ENCODE data around the gene LRP10. TPM values are rescaled to one million over a fixed set of nuclear protein-coding genes. Genes with fewer than 3 reads are reported as not detected.

The LRP10 gene
- total and polyA plus RNA-seq, 2 experiments from 2014 or later, result 56.2 to 117 TPM

DNA sequence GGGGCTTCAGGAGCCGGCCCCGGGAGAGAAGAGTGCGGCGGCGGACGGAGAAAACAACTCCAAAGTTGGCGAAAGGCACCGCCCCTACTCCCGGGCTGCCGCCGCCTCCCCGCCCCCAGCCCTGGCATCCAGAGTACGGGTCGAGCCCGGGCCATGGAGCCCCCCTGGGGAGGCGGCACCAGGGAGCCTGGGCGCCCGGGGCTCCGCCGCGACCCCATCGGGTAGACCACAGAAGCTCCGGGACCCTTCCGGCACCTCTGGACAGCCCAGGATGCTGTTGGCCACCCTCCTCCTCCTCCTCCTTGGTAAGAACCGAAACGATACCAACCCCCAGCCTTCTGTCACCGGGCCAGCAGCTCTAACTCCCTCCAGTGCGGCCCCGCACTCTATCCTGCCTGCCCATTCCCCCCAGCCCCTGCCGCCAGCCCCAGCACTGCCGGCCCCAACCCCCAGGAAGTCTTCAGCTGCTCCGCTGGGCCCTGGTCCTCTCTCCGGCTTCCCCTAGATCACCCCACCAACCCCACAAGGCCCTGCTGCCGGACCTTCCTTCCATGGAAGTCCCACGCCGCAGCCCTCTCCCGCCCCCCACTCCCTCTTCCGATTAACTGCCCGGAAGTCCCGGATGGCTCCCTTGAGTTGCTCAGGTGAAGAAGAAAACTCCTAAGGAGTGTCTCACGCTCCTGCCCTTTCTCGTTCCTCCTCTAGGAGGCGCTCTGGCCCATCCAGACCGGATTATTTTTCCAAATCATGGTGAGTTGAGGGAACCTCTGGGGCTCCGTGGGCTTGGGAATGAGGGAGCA lies 693 bp downstream of the LRP10 start:
- Histone ChIP-seq H3K4me1 (ENCODE audit: insufficient read depth) (peaks cover 15% of the 10 kb centered on the region), H3K79me2 (peaks cover 22% of the 10 kb centered on the region), H4K20me1 (ENCODE audit: insufficient read depth, poor library complexity, severe bottlenecking) (no peaks in the 10 kb centered on the region), H3K4me3 (peak overlapping the region; percentile 76), H3K9me2 (replicated peaks; ENCODE audit: insufficient read depth) (no peaks in the 10 kb centered on the region), H3K4me2 (peak overlapping the region; percentile 79), H3K9me3 (ENCODE audit: low read depth) (no peaks in the 10 kb centered on the region), H3K36me3 (replicated peaks; ENCODE audit: insufficient read depth, low read depth) (no peaks in the 10 kb centered on the region), H3K27me3 (no peaks in the 10 kb centered on the region), H2AFZ (peak overlapping the region; percentile 57), H3K27ac (peak overlapping the region; percentile 100)
- peak; percentile 92 for DNase-seq (ENCODE audit: low spot score)
- TF ChIP-seq EZH2phosphoT487 (IDR thresholded peaks at IDR 0.05; ENCODE audit: low read depth, severe bottlenecking, unreplicated experiment) (no peak), CTCF (IDR thresholded peaks at IDR 0.05; ENCODE audit: poor library complexity) (peak; percentile 97)
- WGBS (ENCODE audit: low lambda C conversion rate, missing lambda C conversion rate), result 2% methylated on average over 27 of the region's 45 CpGs

DNA sequence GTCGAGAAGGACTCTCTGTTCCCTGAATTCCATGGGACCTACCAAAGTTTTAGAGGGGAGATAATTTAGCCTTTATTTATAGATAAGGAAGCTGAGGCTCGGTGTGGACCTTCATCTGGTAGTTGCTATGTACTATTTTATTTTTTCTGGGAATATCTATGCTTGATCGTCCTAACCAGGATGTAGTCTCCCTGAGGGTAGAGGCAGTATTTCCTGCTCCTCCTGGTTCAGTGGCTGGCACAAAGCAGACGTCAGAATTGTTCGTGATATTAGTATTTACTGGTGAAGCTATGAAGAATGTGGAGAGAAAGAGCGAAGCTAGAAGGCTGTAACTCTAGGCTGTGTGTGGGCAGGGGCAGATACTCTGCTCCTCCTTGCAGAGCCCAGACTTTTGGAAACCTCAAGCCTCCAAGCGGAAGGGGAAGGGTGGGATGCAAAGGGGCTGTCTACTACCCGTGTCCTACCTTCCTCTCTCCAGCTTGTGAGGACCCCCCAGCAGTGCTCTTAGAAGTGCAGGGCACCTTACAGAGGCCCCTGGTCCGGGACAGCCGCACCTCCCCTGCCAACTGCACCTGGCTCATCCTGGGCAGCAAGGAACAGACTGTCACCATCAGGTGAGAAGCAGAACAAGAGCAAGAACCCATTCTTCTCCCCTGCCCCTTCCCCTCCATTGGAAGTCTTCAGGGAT lies 1.4 kb downstream of the LRP10 start:
- Histone ChIP-seq H3K27me3 (no peaks in the 10 kb centered on the region), H3K79me2 (peaks cover 22% of the 10 kb centered on the region), H3K4me2 (peak overlapping the region; percentile 79), H3K9me3 (ENCODE audit: low read depth) (no peaks in the 10 kb centered on the region), H3K27ac (peak overlapping the region; percentile 100), H3K4me1 (ENCODE audit: insufficient read depth) (peaks cover 15% of the 10 kb centered on the region), H3K9me2 (replicated peaks; ENCODE audit: insufficient read depth) (no peaks in the 10 kb centered on the region), H3K36me3 (replicated peaks; ENCODE audit: insufficient read depth, low read depth) (no peaks in the 10 kb centered on the region), H2AFZ (peak overlapping the region; percentile 2), H4K20me1 (ENCODE audit: insufficient read depth, poor library complexity, severe bottlenecking) (no peaks in the 10 kb centered on the region), H3K4me3 (peak overlapping the region; percentile 76)
- TF ChIP-seq EZH2phosphoT487 (IDR thresholded peaks at IDR 0.05; ENCODE audit: low read depth, severe bottlenecking, unreplicated experiment), result no peak
- no peak for TF ChIP-seq EZH2 (IDR thresholded peaks at IDR 0.05; ENCODE audit: borderline replicate concordance)
- TF ChIP-seq CTCF (IDR thresholded peaks at IDR 0.05; ENCODE audit: poor library complexity), result no peak
- 64% methylated on average over 10 of the region's 10 CpGs for WGBS (ENCODE audit: low lambda C conversion rate, missing lambda C conversion rate)
- no peak for DNase-seq (ENCODE audit: low spot score)

GRCh38 chr14:22875003-22875747 lies 3.6 kb downstream of the LRP10 start:
- Histone ChIP-seq H3K9me2 (replicated peaks; ENCODE audit: insufficient read depth) (no peaks in the 10 kb centered on the region), H3K4me1 (ENCODE audit: insufficient read depth) (peaks cover 13% of the 10 kb centered on the region), H3K4me3 (no peak overlapping the region), H4K20me1 (ENCODE audit: insufficient read depth, poor library complexity, severe bottlenecking) (no peaks in the 10 kb centered on the region), H3K36me3 (replicated peaks; ENCODE audit: insufficient read depth, low read depth) (no peaks in the 10 kb centered on the region), H3K79me2 (peaks cover 22% of the 10 kb centered on the region), H3K9me3 (ENCODE audit: low read depth) (no peaks in the 10 kb centered on the region), H3K27me3 (no peaks in the 10 kb centered on the region), H3K27ac (no peak overlapping the region), H2AFZ (no peak overlapping the region), H3K4me2 (no peak overlapping the region)
- 97% methylated on average over 15 of the region's 15 CpGs for WGBS (ENCODE audit: low lambda C conversion rate, missing lambda C conversion rate)
- TF ChIP-seq CTCF (IDR thresholded peaks at IDR 0.05; ENCODE audit: poor library complexity) (no peak), EZH2phosphoT487 (IDR thresholded peaks at IDR 0.05; ENCODE audit: low read depth, severe bottlenecking, unreplicated experiment) (no peak)
- DNase-seq (ENCODE audit: low spot score), result no peak

Measured in hepatocyte (in vitro differentiated cells).